ENCODE measurements around the gene ARFIP1. TPM values are rescaled to one million over a fixed set of nuclear protein-coding genes. Genes with fewer than 3 reads are reported as not detected.

The ARFIP1 gene
- total and polyA plus RNA-seq, 2 of the 8 experiments (the other 6 are each of a cell fraction or from before 2014, with no cell fraction given) = 13.5 to 38.0 TPM

DNA sequence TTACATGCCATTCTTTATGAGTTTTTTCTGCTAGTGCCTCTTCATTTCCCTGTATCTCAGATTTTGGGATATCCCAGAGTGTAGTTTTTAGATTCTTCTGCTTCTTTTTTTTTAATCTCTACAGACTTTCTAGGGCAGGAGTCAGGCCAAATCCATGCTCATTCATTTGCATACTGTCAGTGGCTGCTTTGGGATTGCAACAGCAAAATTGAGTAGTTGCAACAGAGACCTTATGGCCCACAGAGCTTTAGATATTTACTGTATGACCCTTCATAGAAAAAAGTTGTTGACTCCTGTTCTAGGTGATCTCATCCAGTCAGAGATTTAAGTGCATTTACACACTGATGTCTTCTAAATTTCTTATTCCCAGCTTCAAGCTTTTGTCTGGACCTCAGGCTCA lies 35.3 kb downstream of the ARFIP1 start:
- no peak overlapping the region for H2BK12ac ChIP-seq (ENCODE audit: low read depth, low read length)
- no peaks in the 10 kb centered on the region for H3K27me3 ChIP-seq (replicated peaks in 1 of 4; ENCODE audit: control insufficient read depth in 3 of 4, extremely low read depth in 1 of 4, insufficient read depth in 3 of 4, low read length in 3 of 4)
- no peak overlapping the region for H3K56ac ChIP-seq (replicated peaks; ENCODE audit: insufficient read length, low read depth, low read length)
- H3K9me3 ChIP-seq (ENCODE audit: insufficient read depth in 2 of 2, low read depth in 1 of 2, low read length in 1 of 2) = 0 out of 4 replicates have a peak, but pooled peaks cover 0 to 2% of the 10 kb centered on the region in 2 experiments
- H3K27ac ChIP-seq (ENCODE audit: low read depth, low read length) = no peak overlapping the region
- no peaks in the 10 kb centered on the region for H3K23me2 ChIP-seq (ENCODE audit: low read depth, low read length)
- H3K23ac ChIP-seq (ENCODE audit: insufficient read length) = no peak overlapping the region
- H2BK15ac ChIP-seq (ENCODE audit: low read length) = no peak overlapping the region
- H2BK120ac ChIP-seq (replicated peaks; ENCODE audit: low read depth, low read length) = no peak overlapping the region
- H3K4me1 ChIP-seq (replicated peaks in 1 of 4; ENCODE audit: control insufficient read depth in 3 of 4, insufficient read depth in 4 of 4, low read length in 3 of 4) = peaks cover 0 to 4% (median 0%) of the 10 kb centered on the region in 4 experiments; a peak in 3 of 7 replicates
- no peak overlapping the region for H2BK5ac ChIP-seq (ENCODE audit: low read depth, low read length)
- ChIA-PET POLR2A (ENCODE audit: partially characterized antibody) (no interaction called here), CTCF (ENCODE audit: partially characterized antibody) (no interaction called here)
- DNase-seq (ENCODE audit: low read depth in 1 of 2, low spot score in 2 of 2) = no peak
- H3K36me3 ChIP-seq (ENCODE audit: control insufficient read depth in 2 of 4, insufficient read depth in 4 of 4, low read length in 3 of 4) = peaks cover 0 to 10% (median 0%) of the 10 kb centered on the region in 4 experiments; a peak in 3 of 8 replicates
- no peak overlapping the region for H3K4me2 ChIP-seq (ENCODE audit: insufficient read depth in 1 of 2, low read depth in 2 of 2, low read length in 2 of 2)
- no peak overlapping the region for H3K9ac ChIP-seq (replicated peaks in 1 of 4; ENCODE audit: extremely low read depth in 1 of 4, low read depth in 3 of 4, low read length in 3 of 4)
- H4K20me1 ChIP-seq (replicated peaks in 1 of 2; ENCODE audit: control insufficient read depth in 1 of 2, insufficient read depth in 2 of 2, low read length in 2 of 2) = peaks cover 0 to 2% of the 10 kb centered on the region in 2 experiments
- H4K8ac ChIP-seq (ENCODE audit: extremely low read depth, insufficient read depth, low read length) = no peak overlapping the region
- H3K79me1 ChIP-seq (ENCODE audit: low read depth, low read length) = peaks cover 7% of the 10 kb centered on the region
- no peak overlapping the region for H4K91ac ChIP-seq (replicated peaks; ENCODE audit: insufficient read length, low read length)
- peaks cover 0 to 20% of the 10 kb centered on the region in 2 experiments; a peak in 2 of 4 replicates for H3K79me2 ChIP-seq (ENCODE audit: control insufficient read depth in 1 of 2, insufficient read depth in 2 of 2, low read length in 2 of 2)
- H2AK5ac ChIP-seq (ENCODE audit: low read depth, low read length) = no peak overlapping the region
- no peak overlapping the region for H3K4me3 ChIP-seq (ENCODE audit: extremely low read depth in 1 of 4, insufficient read depth in 2 of 4, low read depth in 3 of 4, low read length in 4 of 4)
- no peak overlapping the region for H3K14ac ChIP-seq (ENCODE audit: insufficient read length)
- no peak overlapping the region for H3K4ac ChIP-seq (replicated peaks; ENCODE audit: insufficient read length, low read depth, low read length)
- H4K5ac ChIP-seq (ENCODE audit: insufficient read length, low read depth, low read length) = no peak overlapping the region
- no peak for FAIRE-seq
- no peak overlapping the region for H2BK20ac ChIP-seq (ENCODE audit: low read length)
- H3K18ac ChIP-seq (ENCODE audit: extremely low read depth, low read length) = no peak overlapping the region
- H2AFZ ChIP-seq (ENCODE audit: low read length) = no peak overlapping the region
- TF ChIP-seq EZH2 (IDR thresholded peaks at IDR 0.05; ENCODE audit: low read depth, low read length, severe bottlenecking) (no peak), CREB1 (IDR thresholded peaks at IDR 0.05) (no peak), EGR1 (IDR thresholded peaks at IDR 0.05; ENCODE audit: borderline replicate concordance, low read depth, low read length) (no peak), KDM1A (IDR thresholded peaks at IDR 0.05; ENCODE audit: borderline replicate concordance, low read length) (no peak)
- TF ChIP-seq, protein P1, sequence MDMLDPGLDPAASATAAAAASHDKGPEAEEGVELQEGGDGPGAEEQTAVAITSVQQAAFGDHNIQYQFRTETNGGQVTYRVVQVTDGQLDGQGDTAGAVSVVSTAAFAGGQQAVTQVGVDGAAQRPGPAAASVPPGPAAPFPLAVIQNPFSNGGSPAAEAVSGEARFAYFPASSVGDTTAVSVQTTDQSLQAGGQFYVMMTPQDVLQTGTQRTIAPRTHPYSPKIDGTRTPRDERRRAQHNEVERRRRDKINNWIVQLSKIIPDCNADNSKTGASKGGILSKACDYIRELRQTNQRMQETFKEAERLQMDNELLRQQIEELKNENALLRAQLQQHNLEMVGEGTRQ (IDR thresholded peaks at IDR 0.05; ENCODE audit: low read length) = no peak
